GM19328 (cell line): ENCODE results near the gene SLC27A4.

Source experiments
- ATAC-seq: cut with Tn5 transposase; IDR thresholded peaks from one replicate; pipeline ENCODE4 v1.9.1; 2021; ENCODE audit warnings: mild to moderate bottlenecking, moderate library complexity; ENCODE audit not compliant: unreplicated experiment

Gene SLC27A4

GRCh38 chr9:128361986-128362646, 21.8 kb downstream of the SLC27A4 start:
- ATAC-seq, result no peak

GRCh38 chr9:128362774-128363173, 22.4 kb downstream of the SLC27A4 start:
- no peak for ATAC-seq

- ATAC-seq, result no peak
Observed at GRCh38 chr9:128365525-128365924, 25.2 kb downstream of the SLC27A4 start.

GRCh38 chr9:128369024-128369706, 28.8 kb downstream of the SLC27A4 start:
- no peak for ATAC-seq

GRCh38 chr9:128370367-128370751, 30.0 kb downstream of the SLC27A4 start:
- no peak for ATAC-seq

- no peak for ATAC-seq
Observed at GRCh38 chr9:128370752-128371629, 30.7 kb downstream of the SLC27A4 start, which contains the start of gene URM1. TSS of gene URM1 (plus strand) at chr9:128371374. CDS start at chr9:128371381, 7 bp downstream.

GRCh38 chr9:128371630-128372117, 31.3 kb downstream of the SLC27A4 start:
- ATAC-seq, result no peak

- no peak for ATAC-seq
Observed at GRCh38 chr9:128372188-128372641, 31.9 kb downstream of the SLC27A4 start.

GRCh38 chr9:128372784-128373183, 32.5 kb downstream of the SLC27A4 start:
- no peak for ATAC-seq

- ATAC-seq, result no peak
Observed at GRCh38 chr9:128374221-128374675, 33.9 kb downstream of the SLC27A4 start.

- ATAC-seq, result no peak
Observed at GRCh38 chr9:128375865-128376264, 35.5 kb downstream of the SLC27A4 start.

- no peak for ATAC-seq
Observed at GRCh38 chr9:128382261-128382660, 41.9 kb downstream of the SLC27A4 start.

- no peak for ATAC-seq
Observed at GRCh38 chr9:128383007-128383753, 42.9 kb downstream of the SLC27A4 start.

- no peak for ATAC-seq
Observed at GRCh38 chr9:128383791-128384190, 43.5 kb downstream of the SLC27A4 start.

- no peak for ATAC-seq
Observed at GRCh38 chr9:128384801-128385495, 44.6 kb downstream of the SLC27A4 start.

- no peak for ATAC-seq
Observed at GRCh38 chr9:128385496-128386460, 45.5 kb downstream of the SLC27A4 start.

GRCh38 chr9:128388150-128388549, 47.8 kb downstream of the SLC27A4 start:
- ATAC-seq, result no peak

- ATAC-seq, result no peak
Observed at GRCh38 chr9:128389395-128390149, 49.2 kb downstream of the SLC27A4 start.
